Measurements from ENCODE around the gene ABCC3. TPM values are rescaled to one million over a fixed set of nuclear protein-coding genes. Genes with fewer than 3 reads are reported as not detected.

Gene ABCC3
- total and polyA plus RNA-seq, 9 of the 15 experiments (the other 6 are each of a cell fraction or from before 2014, with no cell fraction given), result 0.03 to 1.6 (median 0.42) TPM; not detected in 5

GRCh38 chr17:50731575-50732460 is 97.1 kb downstream of the ABCC3 start:
- in situ Hi-C loops (cut with MboI), result no loop called here
- Histone ChIP-seq H3K4me3 (no peak overlapping the region), H3K4me2 (ENCODE audit: insufficient read depth, low read length) (no peak overlapping the region), H3K36me3 (ENCODE audit: control insufficient read depth, insufficient read depth, low read length) (peaks cover 38% of the 10 kb centered on the region), H4K20me1 (replicated peaks; ENCODE audit: control insufficient read depth, insufficient read depth, low read length) (peaks cover 34% of the 10 kb centered on the region), H3K27me3 (ENCODE audit: control insufficient read depth in 2 of 2, insufficient read depth in 2 of 2, low read length in 2 of 2) (no peaks in the 10 kb centered on the region), H3K79me2 (ENCODE audit: control insufficient read depth, insufficient read depth, low read length) (peaks cover 99% of the 10 kb centered on the region), H3K9me3 (replicated peaks; ENCODE audit: control insufficient read depth, insufficient read depth, low read depth, low read length) (no peaks in the 10 kb centered on the region), H3K9me1 (ENCODE audit: control insufficient read depth, insufficient read depth, low read length) (peaks cover 3% of the 10 kb centered on the region), H3K4me1 (replicated peaks in 1 of 2; ENCODE audit: control insufficient read depth in 2 of 2, insufficient read depth in 2 of 2, low read length in 2 of 2) (peaks cover 10 to 21% of the 10 kb centered on the region in 2 experiments; a peak in 4 of 5 replicates), H3K9ac (ENCODE audit: insufficient read depth in 1 of 2, low read depth in 2 of 2, low read length in 2 of 2) (peak overlapping the region in 1 of 2 experiments; percentile 59; a peak in 1 of 4 replicates), H3K27ac (ENCODE audit: extremely low read depth, low read depth, low read length) (peak overlapping the region; percentile 20; the same call in 1 of the 3 replicates), H2AFZ (ENCODE audit: low read depth, low read length) (no peak overlapping the region)
- peak in 2 of 4 experiments; percentile 31 to 49 for DNase-seq (ENCODE audit: extremely low read depth in 1 of 4, low spot score in 3 of 4)
- FAIRE-seq, result no peak
- no TSS peak for BruUV-seq (replicated peaks)
- WGBS (ENCODE audit: insufficient coverage, low coverage, missing lambda C conversion rate), result 42% methylated on average over 7 of the region's 7 CpGs
- ATAC-seq, result peak; percentile 63
- intact Hi-C loops (cut with micrococcal nuclease), result no loop called here
- CTCF ChIA-PET (ENCODE audit: low intra/inter-chr PET ratio), result no interaction called here
- POLR2A ChIA-PET, result interaction anchor here (0.5 to 1.9 kb wide), 5 partner anchors 10 to 24 kb away, joined by 3 to 12 read pairs (median 4); partner anchors contain the start of genes ANKRD40 and LUC7L3
- TF ChIP-seq FOXK1 (CRISPR knock-in tag; IDR thresholded peaks at IDR 0.05; ENCODE audit: borderline replicate concordance) (no peak), DDX20 (tag; IDR thresholded peaks at IDR 0.05; ENCODE audit: low read depth) (0 out of 2 replicates have a peak, but pooled peaks have one; percentile 46), ZKSCAN3 (CRISPR knock-in tag; IDR thresholded peaks at IDR 0.05) (no peak), NR2C1 (IDR thresholded peaks at IDR 0.05) (no peak), NR2C1 (tag; IDR thresholded peaks at IDR 0.05) (0 out of 2 replicates have a peak, but pooled peaks have one; percentile 33), ZNF592 (IDR thresholded peaks at IDR 0.05) (peak; percentile 58; the same call in 1 of the 2 replicates), ZNF57 (CRISPR knock-in tag; IDR thresholded peaks at IDR 0.05) (no peak), STAG1 (CRISPR knock-in tag; IDR thresholded peaks at IDR 0.05; ENCODE audit: borderline replicate concordance) (no peak), SRSF1 (IDR thresholded peaks at IDR 0.05; ENCODE audit: low read depth, low read length) (no peak), PHF21A (IDR thresholded peaks at IDR 0.05; ENCODE audit: borderline replicate concordance, low read depth) (no peak), CBFA2T3 (IDR thresholded peaks at IDR 0.05) (peak; percentile 38; the same call in 1 of the 2 replicates), BACH1 (tag; IDR thresholded peaks at IDR 0.05) (no peak)
- TF ChIP-seq, protein P1, sequence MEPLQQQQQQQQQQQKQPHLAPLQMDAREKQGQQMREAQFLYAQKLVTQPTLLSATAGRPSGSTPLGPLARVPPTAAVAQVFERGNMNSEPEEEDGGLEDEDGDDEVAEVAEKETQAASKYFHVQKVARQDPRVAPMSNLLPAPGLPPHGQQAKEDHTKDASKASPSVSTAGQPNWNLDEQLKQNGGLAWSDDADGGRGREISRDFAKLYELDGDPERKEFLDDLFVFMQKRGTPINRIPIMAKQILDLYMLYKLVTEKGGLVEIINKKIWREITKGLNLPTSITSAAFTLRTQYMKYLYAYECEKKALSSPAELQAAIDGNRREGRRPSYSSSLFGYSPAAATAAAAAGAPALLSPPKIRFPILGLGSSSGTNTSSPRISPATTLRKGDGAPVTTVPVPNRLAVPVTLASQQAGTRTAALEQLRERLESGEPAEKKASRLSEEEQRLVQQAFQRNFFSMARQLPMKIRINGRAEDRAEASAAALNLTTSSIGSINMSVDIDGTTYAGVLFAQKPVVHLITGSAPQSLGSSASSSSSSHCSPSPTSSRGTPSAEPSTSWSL (CRISPR knock-in tag; IDR thresholded peaks at IDR 0.05; ENCODE audit: borderline replicate concordance), result no peak
